Measurements from ENCODE around the gene GABBR2. TPM values are rescaled to one million over a fixed set of nuclear protein-coding genes. Genes with fewer than 3 reads are reported as not detected.

Gene GABBR2
- total and polyA plus RNA-seq, 2 experiments from 2014 or later, result 0.89 to 1.3 TPM

DNA sequence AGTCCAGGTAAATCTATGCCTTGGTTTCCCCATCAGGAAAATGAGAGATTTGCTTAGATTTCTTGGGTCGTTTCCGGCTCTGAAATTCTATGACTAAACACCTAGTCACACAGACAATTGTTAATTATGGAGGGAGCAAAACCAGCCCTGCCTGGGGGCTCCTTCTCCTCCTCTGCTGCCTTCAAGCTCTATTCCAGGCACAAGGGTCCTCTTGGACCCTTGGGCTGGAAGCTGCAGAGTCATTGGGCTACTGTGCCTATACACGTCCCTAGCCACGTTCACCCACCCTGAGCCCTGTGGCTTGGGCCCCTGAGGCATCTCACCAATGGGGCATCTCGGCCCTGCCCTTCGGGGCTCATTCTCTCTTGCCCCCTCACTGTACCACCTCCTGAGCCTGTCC is 379.5 kb downstream of the GABBR2 start (continued):
- TF ChIP-seq ZNF114 (CRISPR knock-in tag; IDR thresholded peaks at IDR 0.05) (no peak), JUNB (IDR thresholded peaks at IDR 0.05; ENCODE audit: unreplicated experiment) (no peak), POLR2AphosphoS5 (IDR thresholded peaks at IDR 0.05; ENCODE audit: low read depth) (no peak), NANOG (IDR thresholded peaks at IDR 0.05; ENCODE audit: borderline replicate concordance) (no peak), CREB1 (CRISPR knock-in tag; IDR thresholded peaks at IDR 0.05; ENCODE audit: low read depth) (no peak), STAT1 (IDR thresholded peaks at IDR 0.05; ENCODE audit: unreplicated experiment) (no peak)
- TF ChIP-seq, protein P1, sequence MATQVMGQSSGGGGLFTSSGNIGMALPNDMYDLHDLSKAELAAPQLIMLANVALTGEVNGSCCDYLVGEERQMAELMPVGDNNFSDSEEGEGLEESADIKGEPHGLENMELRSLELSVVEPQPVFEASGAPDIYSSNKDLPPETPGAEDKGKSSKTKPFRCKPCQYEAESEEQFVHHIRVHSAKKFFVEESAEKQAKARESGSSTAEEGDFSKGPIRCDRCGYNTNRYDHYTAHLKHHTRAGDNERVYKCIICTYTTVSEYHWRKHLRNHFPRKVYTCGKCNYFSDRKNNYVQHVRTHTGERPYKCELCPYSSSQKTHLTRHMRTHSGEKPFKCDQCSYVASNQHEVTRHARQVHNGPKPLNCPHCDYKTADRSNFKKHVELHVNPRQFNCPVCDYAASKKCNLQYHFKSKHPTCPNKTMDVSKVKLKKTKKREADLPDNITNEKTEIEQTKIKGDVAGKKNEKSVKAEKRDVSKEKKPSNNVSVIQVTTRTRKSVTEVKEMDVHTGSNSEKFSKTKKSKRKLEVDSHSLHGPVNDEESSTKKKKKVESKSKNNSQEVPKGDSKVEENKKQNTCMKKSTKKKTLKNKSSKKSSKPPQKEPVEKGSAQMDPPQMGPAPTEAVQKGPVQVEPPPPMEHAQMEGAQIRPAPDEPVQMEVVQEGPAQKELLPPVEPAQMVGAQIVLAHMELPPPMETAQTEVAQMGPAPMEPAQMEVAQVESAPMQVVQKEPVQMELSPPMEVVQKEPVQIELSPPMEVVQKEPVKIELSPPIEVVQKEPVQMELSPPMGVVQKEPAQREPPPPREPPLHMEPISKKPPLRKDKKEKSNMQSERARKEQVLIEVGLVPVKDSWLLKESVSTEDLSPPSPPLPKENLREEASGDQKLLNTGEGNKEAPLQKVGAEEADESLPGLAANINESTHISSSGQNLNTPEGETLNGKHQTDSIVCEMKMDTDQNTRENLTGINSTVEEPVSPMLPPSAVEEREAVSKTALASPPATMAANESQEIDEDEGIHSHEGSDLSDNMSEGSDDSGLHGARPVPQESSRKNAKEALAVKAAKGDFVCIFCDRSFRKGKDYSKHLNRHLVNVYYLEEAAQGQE (IDR thresholded peaks at IDR 0.05; ENCODE audit: unreplicated experiment), result no peak

DNA sequence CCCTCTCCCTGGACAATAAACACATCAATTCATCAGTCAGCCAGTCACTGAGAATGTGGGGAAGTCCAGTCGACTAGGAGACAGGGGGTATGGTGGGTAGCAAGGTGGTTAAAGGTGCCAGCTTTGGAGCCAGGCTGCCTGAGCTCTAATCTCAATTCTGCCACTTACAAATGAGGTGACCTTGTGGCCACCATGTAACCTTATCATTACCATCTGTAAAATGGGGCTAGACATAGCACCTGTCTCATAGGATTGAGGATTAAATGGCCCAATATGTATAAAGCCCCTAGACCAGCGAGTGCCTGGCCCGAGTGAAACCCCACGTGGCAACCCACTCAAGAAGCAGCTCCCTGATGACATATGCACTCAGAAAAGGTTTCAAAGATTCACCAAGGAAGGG is 380.0 kb downstream of the GABBR2 start:
- Mint-ChIP-seq H3K4me1 (no peaks in the 10 kb centered on the region), H3K9me3 (no peaks in the 10 kb centered on the region), H3K4me3 (no peak overlapping the region), H3K27me3 (ENCODE audit: insufficient read depth, low read depth, poor library complexity) (peaks cover 5% of the 10 kb centered on the region), H3K27ac (no peak overlapping the region), H3K36me3 (ENCODE audit: low read depth) (no peaks in the 10 kb centered on the region)
- Histone ChIP-seq H2AFZ (no peak overlapping the region), H3F3A (replicated peaks; ENCODE audit: low read depth) (no peaks in the 10 kb centered on the region), H3K4me3 (no peak overlapping the region), H3K4me1 (ENCODE audit: insufficient read depth) (no peaks in the 10 kb centered on the region; the same call in 1 of the 2 replicates), H4K20me1 (replicated peaks; ENCODE audit: insufficient read depth) (no peaks in the 10 kb centered on the region), H3K9me2 (ENCODE audit: insufficient read depth) (no peaks in the 10 kb centered on the region), H3K4me2 (no peak overlapping the region), H3K79me2 (replicated peaks; ENCODE audit: insufficient read depth) (no peaks in the 10 kb centered on the region), H3K27ac (ENCODE audit: low read depth) (no peak overlapping the region), H3K27me3 (ENCODE audit: insufficient read depth) (no peaks in the 10 kb centered on the region), H3K36me3 (ENCODE audit: insufficient read depth) (no peaks in the 10 kb centered on the region)
- no peak for ATAC-seq
- no peak for DNase-seq (ENCODE audit: low spot score)
- TF ChIP-seq NANOG (IDR thresholded peaks at IDR 0.05; ENCODE audit: borderline replicate concordance) (no peak), CREB1 (CRISPR knock-in tag; IDR thresholded peaks at IDR 0.05; ENCODE audit: low read depth) (no peak), ZNF331 (CRISPR knock-in tag; IDR thresholded peaks at IDR 0.05; ENCODE audit: low read depth) (no peak), POLR2AphosphoS5 (IDR thresholded peaks at IDR 0.05; ENCODE audit: low read depth) (no peak), EZH2 (IDR thresholded peaks at IDR 0.05; ENCODE audit: low read depth, unreplicated experiment) (no peak), EZH2phosphoT487 (IDR thresholded peaks at IDR 0.05; ENCODE audit: unreplicated experiment) (no peak)
- TF ChIP-seq, protein P2, sequence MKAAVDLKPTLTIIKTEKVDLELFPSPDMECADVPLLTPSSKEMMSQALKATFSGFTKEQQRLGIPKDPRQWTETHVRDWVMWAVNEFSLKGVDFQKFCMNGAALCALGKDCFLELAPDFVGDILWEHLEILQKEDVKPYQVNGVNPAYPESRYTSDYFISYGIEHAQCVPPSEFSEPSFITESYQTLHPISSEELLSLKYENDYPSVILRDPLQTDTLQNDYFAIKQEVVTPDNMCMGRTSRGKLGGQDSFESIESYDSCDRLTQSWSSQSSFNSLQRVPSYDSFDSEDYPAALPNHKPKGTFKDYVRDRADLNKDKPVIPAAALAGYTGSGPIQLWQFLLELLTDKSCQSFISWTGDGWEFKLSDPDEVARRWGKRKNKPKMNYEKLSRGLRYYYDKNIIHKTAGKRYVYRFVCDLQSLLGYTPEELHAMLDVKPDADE (IDR thresholded peaks at IDR 0.05), result no peak
- TF ChIP-seq, protein P1 (IDR thresholded peaks at IDR 0.05; ENCODE audit: unreplicated experiment), result no peak

Measured in GM23338 (cell line).